Stimulated activated CD4-positive, alpha-beta T cell treated with anti-CD3 and anti-CD28 coated beads, Interleukin-1b, Interleukin-23, amount 100 ng/mL, for 24 hours (primary cell): ENCODE results near the gene DLX1.

Source experiments
- DNase-seq, 4 experiments: peaks; one replicate each; pipeline ENCODE4 v3.0.0-alpha.2; 2020; ENCODE audit warnings: low read depth in 4 of 4, low spot score in 1 of 4

The DLX1 gene

GRCh38 chr2:172086241-172087206, 1.2 kb downstream of the DLX1 start:
- DNase-seq = no peak

- DNase-seq = no peak
Observed at GRCh38 chr2:172087207-172087779, 2.0 kb downstream of the DLX1 start.

GRCh38 chr2:172087780-172088244, 2.5 kb downstream of the DLX1 start:
- DNase-seq = no peak

- no peak for DNase-seq
Observed at GRCh38 chr2:172088245-172089004, 3.1 kb downstream of the DLX1 start.

GRCh38 chr2:172089005-172089504, 3.7 kb downstream of the DLX1 start:
- DNase-seq = no peak

GRCh38 chr2:172089633-172090032, 4.3 kb downstream of the DLX1 start:
- no peak for DNase-seq

- DNase-seq = no peak
Observed at GRCh38 chr2:172090044-172090961, 5.0 kb downstream of the DLX1 start.

- DNase-seq = no peak
Observed at GRCh38 chr2:172091000-172091641, 5.8 kb downstream of the DLX1 start.

GRCh38 chr2:172091761-172092566, 6.7 kb downstream of the DLX1 start:
- no peak for DNase-seq

GRCh38 chr2:172092716-172093415, 7.6 kb downstream of the DLX1 start:
- no peak for DNase-seq

- DNase-seq = no peak
Observed at GRCh38 chr2:172093416-172094293, 8.3 kb downstream of the DLX1 start.

GRCh38 chr2:172094294-172095145, 9.2 kb downstream of the DLX1 start:
- no peak for DNase-seq

- no peak for DNase-seq
Observed at GRCh38 chr2:172095146-172095904, 10.0 kb downstream of the DLX1 start.

- no peak for DNase-seq
Observed at GRCh38 chr2:172095905-172096625, 10.8 kb downstream of the DLX1 start.
